HG03108 (cell line): Measurements from ENCODE around the gene NIN.

ENCODE experiments used
- ATAC-seq: cut with Tn5 transposase; IDR thresholded peaks from one replicate; pipeline ENCODE4 v1.9.1; 2021; ENCODE audit warnings: moderate library complexity; ENCODE audit not compliant: unreplicated experiment

NIN gene

GRCh38 chr14:50762931-50763300, 68.0 kb downstream of the NIN start:
- ATAC-seq = no peak

GRCh38 chr14:50762001-50762930, 68.7 kb downstream of the NIN start:
- ATAC-seq = peak; percentile 68

- no peak for ATAC-seq
Measured at GRCh38 chr14:50759800-50760543, 71.0 kb downstream of the NIN start.

- ATAC-seq = no peak
Measured at GRCh38 chr14:50758945-50759344, 72.0 kb downstream of the NIN start.

GRCh38 chr14:50758305-50758704, 72.7 kb downstream of the NIN start:
- ATAC-seq = no peak

- no peak for ATAC-seq
Measured at GRCh38 chr14:50757702-50758101, 73.3 kb downstream of the NIN start.

GRCh38 chr14:50756300-50756699, 74.7 kb downstream of the NIN start:
- no peak for ATAC-seq

GRCh38 chr14:50750323-50750722, 80.6 kb downstream of the NIN start:
- ATAC-seq = no peak

GRCh38 chr14:50745401-50746058, 85.4 kb downstream of the NIN start:
- no peak for ATAC-seq

- ATAC-seq = no peak
Measured at GRCh38 chr14:50744231-50744630, 86.7 kb downstream of the NIN start.

- no peak for ATAC-seq
Measured at GRCh38 chr14:50741567-50741966, 89.4 kb downstream of the NIN start.

GRCh38 chr14:50740856-50741255, 90.1 kb downstream of the NIN start:
- ATAC-seq = no peak

- ATAC-seq = no peak
Measured at GRCh38 chr14:50739186-50739585, 91.8 kb downstream of the NIN start.

- ATAC-seq = peak; percentile 75
Measured at GRCh38 chr14:50736932-50737419, 94.0 kb downstream of the NIN start.

- ATAC-seq = no peak
Measured at GRCh38 chr14:50734950-50735695, 95.8 kb downstream of the NIN start.

GRCh38 chr14:50733494-50733893, 97.5 kb downstream of the NIN start:
- no peak for ATAC-seq

- no peak for ATAC-seq
Measured at GRCh38 chr14:50728836-50729235, 102.1 kb downstream of the NIN start.

- no peak for ATAC-seq
Measured at GRCh38 chr14:50726372-50727107, 104.4 kb downstream of the NIN start.

- ATAC-seq = no peak
Measured at GRCh38 chr14:50725761-50726160, 105.2 kb downstream of the NIN start.
